Posterior cingulate gyrus (tissue), 11 donors: ENCODE results near the gene HSPG2.

Experiments used
- DNase-seq, 10 donors: peaks; one replicate each; pipeline versions ENCODE4 v3.0.0 to v3.0.0-alpha.2; 2020 to 2021; ENCODE audit warnings: mixed read lengths in 3 of 10
- intact Hi-C: fragments of 100-400 bp; cut with DNase I; formaldehyde crosslinking; loops from one replicate; pipeline ENCODE4 v1.15.1; 2023

Gene HSPG2

DNA sequence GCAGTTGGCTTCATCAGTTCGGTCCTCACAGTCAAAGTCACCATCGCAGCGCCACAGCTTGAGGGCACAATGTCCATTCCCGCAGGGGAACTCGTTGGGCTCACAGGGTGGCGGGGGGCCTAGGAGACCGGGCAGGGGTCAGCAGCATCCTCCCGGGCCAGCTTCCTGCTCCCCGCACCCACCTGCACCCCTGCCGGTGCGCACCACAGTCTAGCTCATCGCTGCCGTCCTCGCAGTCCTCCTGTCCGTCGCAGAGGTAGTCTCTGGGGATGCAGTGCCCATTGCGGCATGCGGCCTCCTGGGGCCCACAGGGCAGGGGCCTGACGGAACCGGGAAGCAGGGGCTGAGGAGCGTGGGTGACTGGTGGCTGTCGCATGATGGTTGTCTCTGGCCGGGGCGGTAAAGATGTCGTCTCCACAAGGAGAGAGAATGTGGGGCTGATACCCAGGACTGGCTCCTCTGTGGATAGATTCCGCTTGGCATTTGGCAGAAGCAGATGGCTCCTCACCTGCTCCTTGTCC is 49.8 kb downstream of the HSPG2 start:
- DNase-seq: peak in 1 of 10 donors; percentile 76
- intact Hi-C loops: no loop called here

DNA sequence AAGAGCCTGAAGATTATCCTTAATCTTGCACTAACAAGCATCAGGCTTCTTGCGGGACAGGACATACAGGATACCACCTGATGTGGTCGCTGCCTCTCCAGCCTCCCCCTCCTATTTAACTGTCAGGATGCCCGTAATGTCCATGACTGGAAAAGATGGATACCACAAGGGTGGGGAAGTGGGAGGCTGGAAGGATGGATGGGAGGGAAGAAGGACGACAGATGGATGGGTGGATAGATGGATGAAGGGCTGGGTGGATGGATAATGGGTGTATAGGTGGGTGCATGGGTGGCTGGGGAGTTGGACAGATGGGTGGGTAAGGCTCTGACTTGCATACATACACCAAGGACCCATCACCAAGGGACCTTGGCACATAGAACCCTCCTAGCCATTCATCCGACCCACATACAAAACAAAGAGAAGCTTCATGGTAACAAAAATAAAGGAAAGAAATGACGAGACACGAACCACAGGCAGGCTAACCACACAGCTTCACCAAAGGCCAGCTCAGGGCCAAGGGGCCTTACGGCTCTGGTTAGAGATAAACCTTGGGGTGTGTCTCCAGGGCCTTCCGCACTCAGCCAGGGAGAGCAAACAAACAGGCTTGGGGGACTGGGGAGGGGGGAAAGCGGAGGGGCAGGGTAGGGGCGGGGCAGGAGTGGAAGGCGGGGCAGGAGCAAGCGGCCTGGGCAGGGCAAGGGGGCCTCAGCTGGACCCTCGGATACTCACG is 50.5 kb downstream of the HSPG2 start:
- intact Hi-C loops: no loop called here
- no peak for DNase-seq

DNA sequence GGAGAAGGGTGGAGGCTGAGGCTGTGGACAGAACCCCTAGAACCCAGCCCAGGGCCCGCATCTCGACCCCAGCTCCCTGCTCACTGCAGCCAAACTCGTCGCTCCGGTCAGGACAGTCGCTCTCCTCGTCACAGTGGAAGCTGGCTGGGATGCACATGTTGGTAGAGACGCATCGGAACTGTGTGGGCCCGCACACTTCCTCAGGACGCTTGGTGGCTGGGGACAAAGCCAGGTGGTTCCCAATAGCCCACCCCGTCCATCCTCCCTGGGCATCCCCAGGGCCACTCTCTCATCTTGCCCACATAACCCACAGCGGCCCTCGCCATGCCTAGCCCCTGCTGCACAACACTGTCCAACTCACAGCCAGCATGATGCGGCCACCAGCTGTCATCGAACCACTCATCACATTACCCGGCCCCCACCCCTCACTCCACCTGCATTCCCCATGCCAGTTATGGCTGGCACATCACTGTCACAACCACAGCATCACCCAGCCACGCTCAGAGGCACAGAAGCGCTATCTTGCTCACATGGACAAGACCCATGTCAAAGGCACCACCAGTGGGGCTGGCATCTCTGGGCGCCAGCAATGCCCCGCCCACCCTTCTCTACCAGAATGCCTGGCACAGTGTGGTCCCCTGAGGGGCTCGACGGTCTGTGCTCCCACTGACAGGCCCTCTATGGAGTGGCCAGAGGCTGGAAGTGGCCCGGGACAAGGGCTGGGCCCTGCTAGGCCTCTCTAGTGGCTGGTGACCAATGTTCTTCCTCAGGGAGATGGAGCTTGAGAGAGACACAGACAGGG is 51.7 kb downstream of the HSPG2 start:
- intact Hi-C loops: no loop called here
- DNase-seq: no peak

DNA sequence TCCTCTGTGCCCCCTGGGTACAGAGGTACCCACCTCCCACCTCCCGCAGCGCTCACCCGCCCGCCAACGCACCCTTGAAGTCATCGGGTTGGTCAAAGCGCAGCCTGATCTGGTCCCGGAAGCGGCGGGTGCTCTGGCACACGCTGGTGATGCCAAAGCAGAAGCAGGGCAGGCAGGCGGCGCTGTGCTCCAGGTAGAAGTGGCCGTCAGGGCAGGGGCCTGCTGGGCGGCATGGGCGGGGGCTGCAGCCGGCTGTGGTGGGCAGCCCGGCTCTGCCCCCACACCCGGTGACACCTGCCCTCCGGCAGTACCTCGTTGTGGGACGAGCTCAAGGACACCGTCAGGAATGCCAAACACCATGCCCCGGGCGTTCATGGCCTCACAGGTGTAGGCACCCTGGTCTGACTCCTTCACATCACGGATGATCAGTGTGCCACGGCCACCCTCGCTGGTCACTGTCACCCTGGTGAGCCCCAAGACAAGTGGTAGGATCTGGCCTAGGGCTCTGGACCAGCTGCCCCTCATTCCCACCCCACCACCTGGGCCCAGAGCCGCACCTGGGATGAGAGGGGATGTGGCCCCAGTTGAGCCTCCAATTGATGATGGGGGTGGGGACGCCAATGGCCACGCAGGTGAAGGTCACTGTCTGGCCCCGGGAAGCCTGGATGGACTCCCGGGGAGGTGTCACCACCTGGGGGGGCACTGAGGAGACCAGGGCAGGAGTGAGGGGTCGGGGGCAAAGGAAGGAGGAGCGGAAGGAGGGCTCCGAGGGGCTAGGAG is 52.5 kb downstream of the HSPG2 start:
- intact Hi-C loops: no loop called here
- no peak for DNase-seq

DNA sequence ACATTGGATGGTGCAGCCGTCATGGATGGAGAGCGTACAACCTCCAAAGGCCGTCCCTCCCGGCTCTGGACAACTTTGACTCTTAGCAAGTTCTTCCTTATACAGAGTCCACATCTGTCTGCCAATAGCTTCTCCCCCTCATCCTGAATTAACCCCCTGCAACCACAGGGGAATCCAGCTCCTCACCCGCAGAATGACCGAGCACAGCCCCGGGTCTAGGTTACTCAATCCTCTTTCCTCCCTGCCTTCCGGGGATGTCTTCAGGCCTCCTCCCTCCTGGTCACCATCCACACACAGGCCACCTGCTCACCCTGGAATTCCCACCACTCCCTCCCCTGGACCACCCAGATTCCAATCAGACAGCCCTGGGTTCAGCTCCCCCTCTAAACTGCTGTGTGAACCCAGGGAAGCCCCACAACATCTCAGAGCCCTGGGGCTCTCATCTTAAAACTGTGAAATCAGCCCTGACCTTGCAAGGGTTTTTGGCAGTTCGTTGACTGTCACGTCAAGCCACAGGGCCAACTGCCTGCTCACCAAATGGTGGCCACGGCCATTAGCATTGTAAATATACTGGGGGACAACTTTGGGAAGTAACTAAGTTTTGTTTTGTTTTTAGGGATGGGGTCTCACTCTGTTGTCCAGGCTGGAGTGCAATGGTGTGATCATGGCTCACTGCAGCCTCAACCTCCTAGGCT is 54.2 kb downstream of the HSPG2 start:
- no peak for DNase-seq
- intact Hi-C loops: no loop called here

DNA sequence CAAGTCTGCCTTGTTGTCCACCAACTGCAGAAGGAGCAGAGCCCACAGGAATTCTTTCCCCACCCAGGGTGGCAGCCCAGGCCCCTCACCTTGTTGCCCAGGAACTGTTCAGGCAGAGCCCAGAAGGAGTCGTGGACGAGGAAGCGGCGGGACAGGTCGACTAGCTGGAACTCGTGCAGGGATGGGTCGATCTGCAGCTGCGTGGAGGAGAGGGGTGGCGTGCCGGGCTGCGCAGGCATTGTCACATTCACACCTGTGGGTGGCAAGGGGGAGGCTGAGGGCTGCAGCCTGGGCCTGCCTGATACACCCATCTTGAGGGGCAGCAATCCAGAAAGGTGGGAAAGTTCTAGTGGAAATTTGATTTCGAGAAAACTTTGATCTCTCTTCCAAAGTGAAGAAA is 55.9 kb downstream of the HSPG2 start:
- DNase-seq: no peak

DNA sequence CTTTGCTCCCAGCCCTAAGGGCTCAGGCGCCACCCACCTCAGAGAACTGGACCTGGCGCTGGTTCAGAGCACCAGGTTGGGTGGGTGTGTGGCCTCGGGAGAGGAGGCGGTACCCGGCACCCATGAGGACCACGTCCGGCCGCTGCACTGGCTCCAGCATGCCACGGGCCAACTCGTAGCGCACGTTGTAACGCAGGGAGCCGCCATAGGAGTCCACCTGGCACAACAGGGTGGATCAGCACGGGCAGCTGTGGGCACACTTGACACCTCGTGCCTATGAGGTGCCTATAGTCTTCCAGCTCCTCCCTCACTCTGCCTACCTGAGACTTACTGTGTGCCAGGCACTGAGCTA is 56.5 kb downstream of the HSPG2 start:
- no peak for DNase-seq
- intact Hi-C loops: no loop called here

More for the DNA sequence above, 55.9 kb downstream of the HSPG2 start:
- intact Hi-C loops: no loop called here

DNA sequence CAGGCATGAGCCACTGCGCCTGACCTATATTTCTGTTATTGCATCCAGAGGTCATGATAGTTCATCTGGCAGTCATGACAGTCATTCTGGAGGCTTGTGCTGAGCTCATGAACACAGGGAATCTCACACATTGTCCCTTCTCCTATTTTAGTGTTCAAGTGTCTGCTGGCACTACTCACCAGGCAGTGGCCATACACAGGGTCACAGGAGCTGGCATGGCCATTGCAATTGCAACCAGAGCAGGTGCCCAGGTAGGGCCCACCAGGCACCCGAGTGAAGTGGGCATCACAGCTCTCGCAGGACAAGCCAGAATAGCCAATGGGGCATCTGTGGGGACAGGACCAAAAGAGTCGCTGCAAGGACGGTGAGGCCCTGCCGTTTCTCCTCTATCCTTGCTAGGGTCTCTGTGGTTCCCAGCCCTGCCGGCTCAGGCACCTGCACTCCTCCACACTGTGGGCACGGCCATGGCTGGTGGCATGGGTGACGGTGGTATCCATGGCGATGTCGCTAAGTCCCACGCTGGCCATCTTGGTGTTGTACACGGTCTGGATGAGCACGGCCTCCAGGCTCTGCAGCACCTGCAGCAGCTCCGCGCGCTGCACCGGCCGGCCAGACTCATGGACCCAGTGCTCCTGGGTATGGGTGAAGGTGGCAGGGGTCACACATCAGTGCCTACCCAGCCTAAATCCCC is 57.0 kb downstream of the HSPG2 start:
- DNase-seq: no peak
- intact Hi-C loops: no loop called here

DNA sequence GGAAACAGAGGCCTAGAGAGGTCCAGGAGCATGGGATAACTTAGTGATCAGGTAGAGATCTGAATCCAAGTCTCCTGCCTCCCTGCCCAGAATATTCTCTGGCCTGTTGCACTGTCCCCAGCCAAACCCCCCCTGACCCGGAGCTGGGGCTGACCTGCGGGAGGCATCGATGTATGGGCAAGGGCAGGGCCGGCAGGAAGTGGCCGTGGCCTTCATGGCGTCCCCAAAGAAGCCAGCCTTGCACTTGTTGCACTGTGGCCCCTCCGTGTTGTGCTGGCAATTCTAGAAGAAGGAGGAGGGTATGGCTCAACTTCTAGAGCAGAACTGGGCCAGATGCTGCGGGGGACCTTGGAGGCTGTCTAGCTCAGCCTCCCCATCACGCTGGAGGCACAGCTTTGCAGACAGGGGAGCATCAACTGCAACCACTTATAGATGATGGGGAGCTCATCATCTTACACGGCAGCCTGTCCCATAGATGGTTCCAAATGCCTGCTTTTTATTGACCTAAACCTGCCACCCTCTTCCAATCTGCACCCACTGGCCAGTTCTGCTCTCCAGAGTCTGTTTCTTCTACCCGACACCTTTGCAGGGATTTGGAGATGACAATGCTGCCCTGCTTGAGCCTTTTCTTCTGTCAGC is 58.2 kb downstream of the HSPG2 start:
- intact Hi-C loops: no loop called here
- no peak for DNase-seq

DNA sequence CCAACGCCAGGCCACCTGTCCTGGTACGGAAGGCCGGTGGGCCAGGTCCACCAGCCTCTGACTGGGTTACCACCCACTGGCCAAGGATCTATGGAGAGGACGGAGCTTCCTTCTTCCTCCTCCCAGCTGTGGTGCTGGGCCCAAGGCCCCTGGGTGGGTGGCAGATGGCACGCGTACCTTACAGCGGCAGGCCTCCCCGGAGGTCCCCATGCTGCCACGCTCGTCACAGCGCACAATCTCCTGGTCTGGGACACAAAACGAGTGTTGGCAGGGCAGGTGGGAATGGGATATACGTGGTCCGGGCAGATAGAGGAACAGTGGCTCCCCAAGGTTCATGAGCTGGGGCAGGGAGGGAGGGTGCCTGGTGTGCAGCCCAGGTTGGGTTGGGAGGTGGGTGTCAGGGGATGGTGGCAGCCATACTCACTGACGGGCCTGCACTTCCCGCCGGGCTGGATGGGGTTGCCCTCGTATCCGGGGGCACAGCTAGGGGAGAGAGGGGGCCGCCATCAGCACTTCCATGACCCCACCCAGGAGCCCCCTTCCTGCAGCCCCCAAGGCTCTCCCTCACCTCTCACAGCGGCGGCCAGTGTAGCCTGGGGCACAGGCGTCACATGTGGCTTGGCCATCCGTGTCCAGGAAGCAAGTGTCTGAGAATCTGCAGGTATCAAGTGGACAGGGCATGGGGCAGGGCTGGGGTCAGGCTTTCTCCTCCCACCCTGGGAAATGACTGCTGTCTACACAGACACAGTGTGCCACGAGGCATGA is 58.9 kb downstream of the HSPG2 start:
- DNase-seq: no peak
- intact Hi-C loops: no loop called here

DNA sequence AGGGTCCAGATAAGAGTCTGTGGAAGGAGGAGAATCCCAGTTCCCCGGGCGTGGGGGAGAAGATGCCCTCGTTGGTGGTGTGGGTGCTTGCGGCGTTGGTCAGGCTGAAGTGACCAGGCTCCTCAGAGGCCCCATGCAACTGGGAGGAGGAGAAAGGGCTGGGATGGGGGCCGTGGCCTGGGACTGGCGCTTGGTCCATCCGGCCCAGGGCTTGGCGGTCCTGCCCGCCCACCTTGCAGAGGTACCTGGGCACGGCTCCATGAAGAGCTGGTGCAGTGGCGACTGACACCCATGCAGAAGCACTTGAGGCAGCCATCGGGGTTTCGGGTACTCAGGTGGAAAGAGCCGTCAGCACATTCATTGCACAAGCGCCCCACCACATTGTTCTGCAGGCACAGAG is 60.8 kb downstream of the HSPG2 start:
- DNase-seq: no peak
- intact Hi-C loops: no loop called here

DNA sequence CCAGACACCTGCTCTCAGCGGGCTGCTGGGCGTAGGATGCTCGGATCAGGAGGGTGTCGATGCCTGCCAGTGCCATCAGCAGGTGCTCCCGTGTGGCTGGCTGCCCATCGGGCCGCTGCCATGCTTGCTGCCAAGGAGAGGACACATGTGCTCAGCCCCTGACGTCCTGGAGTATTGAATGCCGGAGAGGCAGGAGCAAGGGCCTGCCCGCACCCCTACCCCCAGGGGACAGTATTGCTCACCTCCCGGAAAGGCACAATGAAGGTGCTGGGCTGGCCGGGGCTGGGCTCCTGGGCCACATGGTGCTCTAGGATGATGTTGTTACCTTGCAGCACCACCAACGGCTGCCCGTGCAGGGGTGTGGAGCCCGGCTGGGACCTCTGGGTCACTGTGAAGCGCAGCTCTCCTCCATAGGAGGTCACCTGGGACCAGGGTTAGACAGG is 61.5 kb downstream of the HSPG2 start:
- peak in 1 of 10 donors; percentile 82 for DNase-seq
- intact Hi-C loops: no loop called here

DNA sequence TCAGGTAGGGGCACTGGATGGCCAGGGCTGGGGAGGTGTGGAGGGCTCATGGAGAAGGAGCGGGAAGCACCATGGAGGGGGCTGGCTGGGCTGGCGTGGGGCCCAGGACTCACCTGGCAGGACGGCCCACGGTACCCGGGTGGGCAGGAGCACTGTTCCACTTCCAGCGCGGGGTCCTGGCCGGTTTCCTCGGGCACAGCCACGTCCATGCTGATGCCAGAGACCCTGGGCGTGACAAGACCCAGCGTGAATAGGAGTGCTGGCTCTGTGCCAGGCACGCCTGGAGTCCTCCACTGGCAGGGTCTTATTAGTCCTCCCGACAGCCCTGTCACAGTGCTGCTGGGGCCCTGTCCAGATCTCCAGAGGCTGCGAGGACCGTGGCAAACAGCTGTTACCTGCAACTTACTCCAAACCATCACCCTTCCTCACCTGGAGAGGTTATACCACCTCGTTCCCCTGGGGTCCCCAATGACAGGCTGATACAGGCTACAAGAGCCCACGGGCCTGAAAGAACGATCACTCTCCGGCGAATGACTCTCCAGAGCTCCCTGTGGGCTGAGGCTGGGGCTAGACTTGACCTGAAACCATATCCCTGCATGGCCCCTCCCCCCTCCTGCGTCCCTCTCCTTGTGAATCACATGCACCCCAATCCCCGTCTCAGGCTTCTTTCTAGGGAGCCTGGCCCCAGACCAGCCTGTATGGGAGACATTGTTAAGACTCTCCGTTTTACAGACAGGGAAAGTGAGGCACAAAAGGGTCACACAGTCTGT is 62.1 kb downstream of the HSPG2 start:
- peak in 1 of 10 donors; percentile 76 for DNase-seq
- intact Hi-C loops: no loop called here

DNA sequence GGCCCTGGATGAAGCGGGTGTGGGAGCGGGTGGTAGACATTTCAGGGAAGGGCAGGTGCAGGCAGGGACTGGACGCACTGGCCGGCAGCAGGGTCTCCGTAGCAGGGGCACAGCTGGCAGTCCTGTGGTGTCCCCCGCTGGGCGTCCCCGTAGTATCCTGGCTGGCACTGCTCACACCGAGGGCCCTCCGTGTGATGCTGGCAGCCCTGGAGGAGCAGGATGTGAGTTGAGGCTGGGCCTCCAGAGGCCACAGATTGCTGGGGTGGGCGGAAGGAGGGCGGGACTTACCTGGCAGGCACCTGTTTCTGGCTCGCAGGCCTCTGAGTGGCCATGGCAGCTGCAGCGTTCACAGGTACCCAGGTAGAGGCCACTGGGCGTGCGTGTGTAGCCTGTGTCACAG is 62.8 kb downstream of the HSPG2 start:
- intact Hi-C loops: no loop called here
- peak in 1 of 10 donors; percentile 78 for DNase-seq

DNA sequence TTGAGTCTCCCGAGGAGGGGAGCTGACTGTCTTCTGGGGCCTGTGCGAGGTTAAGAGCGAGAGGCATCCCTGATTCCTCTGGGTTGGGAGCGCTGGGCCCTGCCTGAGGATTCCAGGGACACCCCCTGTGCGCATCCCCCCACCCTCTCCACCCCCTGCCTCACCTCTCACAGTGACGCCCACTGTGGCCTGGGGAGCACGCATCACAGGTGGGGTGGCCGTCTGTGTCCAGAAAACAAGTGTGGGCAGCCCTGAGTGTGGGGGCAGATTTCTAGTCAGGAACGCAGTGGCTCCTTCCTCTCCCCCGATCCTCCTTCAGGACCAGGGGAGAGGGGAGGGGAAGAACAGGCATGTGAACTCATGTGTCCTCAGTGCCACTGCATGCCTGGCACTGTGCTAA is 63.3 kb downstream of the HSPG2 start:
- intact Hi-C loops: no loop called here
- DNase-seq: no peak

DNA sequence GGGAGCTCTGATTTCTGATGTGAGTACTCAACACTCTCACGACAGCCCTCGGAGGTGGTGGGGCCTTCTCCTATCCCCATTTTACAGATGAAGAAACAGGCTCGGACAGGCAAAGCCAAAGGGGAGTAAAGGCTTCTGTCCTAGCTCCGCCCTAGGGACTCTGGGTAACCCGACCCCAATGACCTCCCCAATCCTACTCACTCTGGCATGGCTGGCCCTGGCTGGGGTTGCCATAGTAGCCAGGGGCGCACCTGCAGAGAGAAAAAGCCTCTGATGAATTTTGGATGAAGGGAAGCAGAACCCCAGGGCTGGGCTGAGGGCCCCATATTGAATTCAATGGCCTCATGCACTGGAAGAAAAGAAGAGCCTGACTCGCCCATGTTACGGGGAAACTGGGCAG is 63.9 kb downstream of the HSPG2 start:
- no peak for DNase-seq
- intact Hi-C loops: no loop called here

DNA sequence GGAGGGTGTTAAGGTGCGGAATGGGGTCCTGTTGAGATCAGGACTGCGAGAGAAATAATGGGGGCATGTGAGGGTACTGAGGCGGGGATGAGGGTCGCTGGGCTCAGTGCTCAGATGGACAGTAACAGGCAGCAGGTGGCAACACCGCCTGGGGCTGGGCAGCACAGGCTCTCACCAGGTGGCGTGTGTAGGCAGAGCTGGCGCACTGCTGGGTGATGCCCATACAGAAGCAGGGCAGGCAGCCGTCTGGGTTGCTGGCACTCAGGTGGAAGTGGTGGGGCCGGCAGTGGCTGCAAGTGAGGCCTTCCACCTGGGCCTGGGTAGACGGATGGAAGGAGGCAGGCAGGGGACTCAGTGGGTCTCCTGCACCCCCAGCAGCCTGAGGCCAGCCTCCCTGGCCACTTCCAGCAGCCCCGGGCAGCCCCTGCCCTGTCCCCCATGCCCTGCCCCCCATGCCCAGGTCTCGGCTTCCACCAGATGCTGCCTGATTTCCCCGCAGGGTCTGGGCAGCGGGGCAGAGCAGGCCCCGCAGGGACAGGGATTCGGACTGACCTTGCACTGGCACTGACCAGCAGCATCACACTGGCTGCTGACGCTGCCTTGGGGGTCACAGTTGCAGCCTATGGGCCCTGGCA is 64.5 kb downstream of the HSPG2 start:
- intact Hi-C loops: no loop called here
- peak in 3 of 10 donors; percentile 28 to 80 (median 42) for DNase-seq
